GM12873 (cell line): ENCODE measurements around the gene LIPG.

Experiments
- TF ChIP-seq, protein P1 (sequence below): IDR thresholded peaks from 2 replicates; pipeline ENCODE4 v1.5.1; 2012; ENCODE audit warnings: low read depth, mild to moderate bottlenecking, moderate library complexity, low read length, control low read depth; ENCODE audit not compliant: insufficient read depth; ENCODE audit errors: missing control alignments

LIPG gene

DNA sequence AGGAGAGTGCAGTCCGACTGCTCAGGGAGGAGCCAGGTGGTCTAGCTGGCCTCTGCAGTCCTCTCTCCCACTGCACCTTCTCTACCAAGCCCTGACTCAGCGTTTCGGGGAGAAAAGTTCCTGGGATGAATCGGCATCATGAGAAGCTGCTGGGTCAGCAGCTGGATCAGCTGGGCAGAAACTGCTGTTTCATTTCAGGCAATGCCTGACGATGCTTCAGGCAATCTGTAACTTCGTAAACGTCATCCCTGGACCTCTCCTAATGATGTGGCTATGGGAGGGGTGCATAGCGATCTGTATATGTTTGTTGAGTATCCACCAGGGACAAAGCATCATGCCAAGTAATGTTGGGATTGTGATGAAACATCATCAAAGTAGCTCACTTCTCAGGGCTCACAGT lies 20.7 kb downstream of the LIPG start:
- TF ChIP-seq, protein P1, sequence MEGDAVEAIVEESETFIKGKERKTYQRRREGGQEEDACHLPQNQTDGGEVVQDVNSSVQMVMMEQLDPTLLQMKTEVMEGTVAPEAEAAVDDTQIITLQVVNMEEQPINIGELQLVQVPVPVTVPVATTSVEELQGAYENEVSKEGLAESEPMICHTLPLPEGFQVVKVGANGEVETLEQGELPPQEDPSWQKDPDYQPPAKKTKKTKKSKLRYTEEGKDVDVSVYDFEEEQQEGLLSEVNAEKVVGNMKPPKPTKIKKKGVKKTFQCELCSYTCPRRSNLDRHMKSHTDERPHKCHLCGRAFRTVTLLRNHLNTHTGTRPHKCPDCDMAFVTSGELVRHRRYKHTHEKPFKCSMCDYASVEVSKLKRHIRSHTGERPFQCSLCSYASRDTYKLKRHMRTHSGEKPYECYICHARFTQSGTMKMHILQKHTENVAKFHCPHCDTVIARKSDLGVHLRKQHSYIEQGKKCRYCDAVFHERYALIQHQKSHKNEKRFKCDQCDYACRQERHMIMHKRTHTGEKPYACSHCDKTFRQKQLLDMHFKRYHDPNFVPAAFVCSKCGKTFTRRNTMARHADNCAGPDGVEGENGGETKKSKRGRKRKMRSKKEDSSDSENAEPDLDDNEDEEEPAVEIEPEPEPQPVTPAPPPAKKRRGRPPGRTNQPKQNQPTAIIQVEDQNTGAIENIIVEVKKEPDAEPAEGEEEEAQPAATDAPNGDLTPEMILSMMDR = no peak

DNA sequence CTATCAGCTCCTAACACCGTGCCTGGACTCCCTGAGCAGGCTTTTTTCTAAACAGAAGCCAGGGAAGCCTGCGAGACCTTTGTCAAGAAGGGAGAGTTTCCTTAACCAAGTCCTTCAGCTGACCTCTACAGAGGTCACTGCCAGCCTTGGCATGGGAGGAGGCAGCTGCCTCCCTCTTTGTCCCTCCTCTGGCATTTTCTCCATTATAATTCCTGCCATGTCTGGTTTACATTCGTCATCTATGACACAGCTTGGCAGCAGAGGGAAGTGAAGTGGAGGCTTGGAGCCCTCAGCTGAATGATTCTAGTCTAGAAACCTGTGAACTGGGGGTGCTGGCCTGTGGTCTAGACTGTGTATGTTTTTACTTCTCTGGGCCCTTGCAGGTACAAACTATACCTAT lies 22.5 kb downstream of the LIPG start:
- TF ChIP-seq, protein P1 = no peak

DNA sequence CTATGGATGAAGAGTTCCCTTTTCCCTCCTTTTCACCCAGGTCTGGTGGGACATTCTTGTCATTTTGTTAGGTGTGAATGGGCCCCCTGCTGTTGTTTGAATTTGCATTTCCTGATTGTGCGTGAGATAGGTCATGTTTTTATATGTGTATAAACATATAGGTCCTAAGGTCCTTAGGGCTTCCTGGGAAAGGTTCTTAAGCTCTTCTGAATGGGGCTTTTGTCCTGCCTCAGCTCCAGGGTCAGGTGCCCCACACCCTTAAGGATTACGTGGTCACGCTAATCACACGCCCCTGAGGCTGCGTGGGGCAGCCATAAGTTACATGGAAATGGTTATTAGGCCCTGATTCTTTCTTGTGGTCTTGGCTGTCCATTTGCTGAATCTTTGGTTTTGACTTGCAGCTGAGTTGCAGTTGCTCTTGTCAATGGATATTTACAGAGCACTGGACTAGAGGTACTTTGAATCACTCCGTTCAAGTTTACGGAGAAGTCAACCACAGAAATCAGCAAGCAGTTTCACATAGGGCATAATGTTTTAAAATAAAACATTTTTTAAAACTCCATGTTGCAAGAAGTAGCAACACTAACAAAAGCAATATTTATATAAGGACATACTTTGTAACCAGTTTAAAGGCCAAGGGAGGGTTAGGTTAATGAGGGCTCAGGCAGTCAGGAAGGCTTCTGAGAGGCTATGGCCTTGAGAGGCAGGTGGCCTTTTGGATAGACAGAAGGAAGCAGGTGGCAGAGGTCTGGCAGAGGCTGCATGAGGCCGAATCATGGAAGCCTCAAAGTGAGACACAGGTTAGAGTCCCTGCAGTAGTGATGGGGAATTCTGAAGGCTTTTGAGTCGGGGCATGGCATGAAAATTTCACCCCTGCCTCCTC lies 24.2 kb downstream of the LIPG start:
- TF ChIP-seq, protein P1 = no peak

DNA sequence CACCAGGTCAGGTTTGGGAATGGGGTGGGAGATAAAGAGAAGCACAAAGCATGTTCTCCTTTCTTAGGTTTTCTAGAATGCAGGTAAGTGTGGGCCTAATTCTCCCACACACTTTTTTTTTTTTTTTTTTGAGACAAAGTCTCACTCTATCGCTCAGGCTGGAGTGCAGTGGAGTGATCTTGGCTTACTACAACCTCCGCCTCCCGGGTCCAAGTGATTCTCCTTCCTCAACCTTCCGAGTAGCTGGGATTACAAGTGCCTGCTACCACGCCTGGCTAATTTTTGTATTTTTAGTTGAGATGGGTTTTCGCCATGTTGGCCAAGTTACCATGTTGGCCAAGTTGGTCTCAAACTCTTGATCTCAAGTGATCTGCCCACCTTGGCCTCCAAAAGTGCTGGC lies 26.3 kb downstream of the LIPG start:
- TF ChIP-seq, protein P1 = no peak

DNA sequence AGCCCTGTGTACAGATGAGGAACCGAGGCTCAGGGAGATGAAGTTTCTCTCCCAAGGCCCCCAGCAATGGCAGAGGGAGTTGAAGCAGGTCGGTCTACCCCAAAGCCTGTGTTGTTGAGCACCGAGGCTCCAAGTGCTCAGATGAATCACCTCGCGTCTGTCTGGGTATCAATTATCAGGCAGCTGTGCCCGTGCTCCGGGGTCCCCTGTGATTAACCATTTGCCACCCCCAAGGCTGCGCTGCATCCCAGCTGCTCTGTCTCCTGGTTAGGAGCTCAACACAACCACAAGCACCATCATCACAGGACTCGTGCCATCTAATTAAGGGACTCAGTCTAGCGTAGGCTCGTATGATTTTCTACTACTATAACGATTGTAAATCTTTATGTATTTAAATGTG lies 27.1 kb downstream of the LIPG start:
- TF ChIP-seq, protein P1 = no peak

DNA sequence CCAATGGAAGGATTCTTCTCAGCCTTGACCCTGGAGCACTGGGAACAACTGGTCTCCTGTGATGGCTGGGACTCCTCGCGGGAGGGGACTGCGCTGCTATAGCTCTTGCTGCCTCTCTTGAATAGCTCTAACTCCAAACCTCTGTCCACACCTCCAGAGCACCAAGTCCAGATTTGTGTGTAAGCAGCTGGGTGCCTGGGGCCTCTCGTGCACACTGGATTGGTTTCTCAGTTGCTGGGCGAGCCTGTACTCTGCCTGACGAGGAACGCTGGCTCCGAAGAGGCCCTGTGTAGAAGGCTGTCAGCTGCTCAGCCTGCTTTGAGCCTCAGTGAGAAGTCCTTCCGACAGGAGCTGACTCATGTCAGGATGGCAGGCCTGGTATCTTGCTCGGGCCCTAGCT lies 28.8 kb downstream of the LIPG start:
- TF ChIP-seq, protein P1 = no peak

DNA sequence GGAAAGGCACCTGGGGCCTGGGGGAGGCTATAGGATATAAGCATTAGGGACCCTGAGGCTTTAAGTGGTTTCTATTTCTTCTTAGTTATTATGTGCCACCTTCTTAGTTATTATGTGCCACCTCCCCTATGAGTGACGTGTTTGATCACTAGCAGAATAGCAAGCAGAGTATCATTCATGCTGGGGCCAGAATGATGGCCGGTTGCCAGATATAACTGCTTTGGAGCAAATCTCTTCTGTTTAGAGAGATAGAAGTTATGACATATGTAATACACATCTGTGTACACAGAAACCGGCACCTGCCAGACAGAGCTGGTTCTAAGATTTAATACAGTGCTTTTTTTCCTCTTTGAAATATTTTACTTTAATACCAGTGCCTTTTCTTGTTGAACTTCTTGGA lies 29.4 kb downstream of the LIPG start:
- TF ChIP-seq, protein P1 = no peak
